ENCODE results near the gene RYR2. TPM values are rescaled to one million over a fixed set of nuclear protein-coding genes. Genes with fewer than 3 reads are reported as not detected.
"Not testable (repeated sequence)": the region's sequence is repeated elsewhere in the genome, so short reads cannot be mapped to it uniquely, and the experiment has no call there.

RYR2 gene
- total and polyA plus RNA-seq, 11 donors: 77.7 to 1,319 (median 805) TPM

- DNase-seq (no peak), ATAC-seq (peak in 2 of 4 donors; percentile 9 to 29)
- H3K9me3 ChIP-seq: peaks cover 0 to 3% (median 0%) of the 10 kb centered on the region in 12 donors
- H3K27me3 ChIP-seq: no peaks in the 10 kb centered on the region
- peaks cover 0 to 49% (median 8%) of the 10 kb centered on the region in 12 donors for H3K4me1 ChIP-seq
- TF ChIP-seq CTCF (IDR thresholded peaks at IDR 0.05) (peak in 11 of 12 donors; percentile 11 to 55 (median 37)), POLR2A (IDR thresholded peaks at IDR 0.05) (no peak)
- 44 to 49% (median 45%) methylated on average over 10 of the region's 10 CpGs for WGBS, 4 donors
- no peak overlapping the region for H3K4me3 ChIP-seq
- intact Hi-C loops (cut with DNase I): loop anchor here in 1 of 10 donors (10.0 kb wide), 1 partner anchor 80 kb away; the partner anchor contains the start of gene RYR2
- peaks cover 0 to 6% (median 0%) of the 10 kb centered on the region in 9 donors for H3K36me3 ChIP-seq
- peak overlapping the region in 3 of 12 donors; percentile 35 to 48 (median 38) for H3K27ac ChIP-seq
Measured at GRCh38 chr1:237124856-237125462, 83.0 kb downstream of the RYR2 start.

- H3K4me3 ChIP-seq: no peak overlapping the region
- ATAC-seq (peak; percentile 43 to 56 (median 49)), DNase-seq (no peak)
- 55 to 65% (median 61%) methylated on average over 2 of the region's 2 CpGs for WGBS, 4 donors
- peaks cover 0 to 10% (median 0%) of the 10 kb centered on the region in 9 donors for H3K36me3 ChIP-seq
- intact Hi-C loops (cut with DNase I): loop anchor here in 1 of 10 donors (10.0 kb wide), 1 partner anchor 81 kb away; the partner anchor contains the start of gene RYR2
- TF ChIP-seq CTCF (IDR thresholded peaks at IDR 0.05) (no peak), POLR2A (IDR thresholded peaks at IDR 0.05) (no peak)
- no peaks in the 10 kb centered on the region for H3K27me3 ChIP-seq
- H3K9me3 ChIP-seq: peaks cover 0 to 14% (median 0%) of the 10 kb centered on the region in 12 donors
- peaks cover 0 to 44% (median 4%) of the 10 kb centered on the region in 12 donors for H3K4me1 ChIP-seq
- peak overlapping the region in 8 of 12 donors; percentile 15 to 67 (median 40) for H3K27ac ChIP-seq
Measured at GRCh38 chr1:237126180-237126579, 84.2 kb downstream of the RYR2 start.

- not testable (repeated sequence) for DNase-seq, H3K4me3 ChIP-seq, ATAC-seq, H3K27ac ChIP-seq, H3K27me3 ChIP-seq
- Histone ChIP-seq H3K4me1 (peaks cover 0 to 38% (median 2%) of the 10 kb centered on the region in 12 donors), H3K9me3 (peaks cover 0 to 25% (median 0%) of the 10 kb centered on the region in 12 donors), H3K36me3 (peaks cover 0 to 18% (median 2%) of the 10 kb centered on the region in 9 donors)
- intact Hi-C loops (cut with DNase I): loop anchor here in 1 of 10 donors (10.0 kb wide), 1 partner anchor 82 kb away; the partner anchor contains the start of gene RYR2
- WGBS, 4 donors: 89 to 97% methylated on average over 23 to 27 of the region's 31 CpGs; no CpG with 5 or more reads in 2 of the 4 donors
Measured at GRCh38 chr1:237127301-237127700, 85.3 kb downstream of the RYR2 start.

- intact Hi-C loops (cut with DNase I): no loop called here
- Histone ChIP-seq H3K36me3 (peaks cover 0 to 31% (median 3%) of the 10 kb centered on the region in 9 donors), H3K4me3 (no peak overlapping the region), H3K4me1 (peaks cover 0 to 43% (median 0%) of the 10 kb centered on the region in 12 donors), H3K27ac (peak overlapping the region in 1 of 12 donors; percentile 27), H3K27me3 (no peaks in the 10 kb centered on the region), H3K9me3 (peaks cover 0 to 25% (median 0%) of the 10 kb centered on the region in 12 donors)
- whole genome bisulfite sequencing, 4 donors: 32 to 53% (median 36%) methylated on average over 3 of the region's 3 CpGs
- no peak for TF ChIP-seq POLR2A (IDR thresholded peaks at IDR 0.05)
- TF ChIP-seq CTCF (IDR thresholded peaks at IDR 0.05): no peak
- peak in 1 of 4 donors; percentile 7 for ATAC-seq
- DNase-seq: no peak
Measured at GRCh38 chr1:237133921-237134320, 91.9 kb downstream of the RYR2 start.

All from heart left ventricle (tissue), 16 donors.